PFSK-1 (cell line): ENCODE results near the gene RPAP3.

Source experiments
- FOXP2 ChIP-seq: optimal IDR thresholded peaks from 2 replicates; pipeline ENCODE3; 2011; ENCODE audit warnings: borderline replicate concordance, control low read depth, inconsistent platforms; ENCODE audit not compliant: insufficient read depth; ENCODE audit errors: extremely low read length, extremely low read depth
- POLR2AphosphoS5 ChIP-seq: IDR thresholded peaks from 2 replicates; pipeline ENCODE4 v1.6.1; 2012; ENCODE audit warnings: low read depth, mild to moderate bottlenecking, control low read depth, low read length, moderate library complexity
- REST ChIP-seq, 2 experiments: IDR thresholded peaks; 2 replicates each; pipeline versions ENCODE4 v1.6.1 to v1.8.0; 2011 to 2012; ENCODE audit warnings: low read depth in 2 of 2, low read length in 2 of 2, control low read depth in 1 of 2, inconsistent platforms in 1 of 2, mild to moderate bottlenecking in 1 of 2, moderate library complexity in 1 of 2; ENCODE audit not compliant: insufficient read depth in 1 of 2
- SIN3A ChIP-seq: IDR thresholded peaks from 2 replicates; pipeline ENCODE4 v1.6.1; 2012; ENCODE audit warnings: mild to moderate bottlenecking, low read length, moderate library complexity, borderline replicate concordance; ENCODE audit not compliant: insufficient read depth
- TAF1 ChIP-seq: IDR thresholded peaks from 2 replicates; pipeline ENCODE4 v1.6.1; 2012; ENCODE audit warnings: low read length, control low read depth, borderline replicate concordance; ENCODE audit not compliant: insufficient read depth

Gene RPAP3

GRCh38 chr12:47714826-47715386, 9.1 kb upstream of the RPAP3 start:
- TF ChIP-seq FOXP2, result no peak
- TF ChIP-seq POLR2AphosphoS5, result no peak

- TF ChIP-seq SIN3A (no peak), REST (IDR thresholded peaks at IDR 0.05; ENCODE audit: insufficient read depth in 1 of 2, low read depth in 2 of 2, low read length in 2 of 2) (no peak), POLR2AphosphoS5 (no peak), FOXP2 (no peak), TAF1 (no peak)
Measured at GRCh38 chr12:47712171-47712570, 6.3 kb upstream of the RPAP3 start.

- no peak for TF ChIP-seq TAF1
- TF ChIP-seq POLR2AphosphoS5, result no peak
- no peak for TF ChIP-seq FOXP2
- TF ChIP-seq SIN3A, result no peak
- no peak for TF ChIP-seq REST (IDR thresholded peaks at IDR 0.05; ENCODE audit: insufficient read depth in 1 of 2, low read depth in 2 of 2, low read length in 2 of 2)
Measured at GRCh38 chr12:47711448-47711847, 5.6 kb upstream of the RPAP3 start.

- TF ChIP-seq REST (IDR thresholded peaks at IDR 0.05; ENCODE audit: insufficient read depth in 1 of 2, low read depth in 2 of 2, low read length in 2 of 2), result no peak
- no peak for TF ChIP-seq SIN3A
- no peak for TF ChIP-seq FOXP2
- TF ChIP-seq POLR2AphosphoS5, result no peak
Measured at GRCh38 chr12:47710278-47710677, 4.4 kb upstream of the RPAP3 start.

GRCh38 chr12:47709671-47710070, 3.8 kb upstream of the RPAP3 start:
- no peak for TF ChIP-seq REST (IDR thresholded peaks at IDR 0.05; ENCODE audit: insufficient read depth in 1 of 2, low read depth in 2 of 2, low read length in 2 of 2)
